ENCODE measurements around the gene NCL.
"Not testable (repeated sequence)": the region's sequence is repeated elsewhere in the genome, so short reads cannot be mapped to it uniquely, and the experiment has no call there.

Gene NCL

GRCh38 chr2:231469583-231469950 is 5.3 kb upstream of the NCL start:
- no peak overlapping the region for H3K4me3 ChIP-seq (ENCODE audit: low read depth, low read length)

- H3K4me3 ChIP-seq (ENCODE audit: low read depth, low read length) = no peak overlapping the region
Observed at GRCh38 chr2:231467613-231468530, 3.6 kb upstream of the NCL start.

GRCh38 chr2:231467016-231467545 is 2.8 kb upstream of the NCL start:
- no peak overlapping the region for H3K4me3 ChIP-seq (ENCODE audit: low read depth, low read length)

- H3K4me3 ChIP-seq (ENCODE audit: low read depth, low read length) = peak overlapping the region; percentile 99
Observed at GRCh38 chr2:231464576-231465540, 574 bp upstream of the NCL start.

GRCh38 chr2:231462729-231463465 is 1.4 kb downstream of the NCL start:
- H3K4me3 ChIP-seq (ENCODE audit: low read depth, low read length) = peak overlapping the region; percentile 99

- H3K4me3 ChIP-seq (ENCODE audit: low read depth, low read length) = no peak overlapping the region
Observed at GRCh38 chr2:231461516-231461971, 2.7 kb downstream of the NCL start.

- not testable (repeated sequence) for H3K4me3 ChIP-seq (ENCODE audit: low read depth, low read length)
Observed at GRCh38 chr2:231460841-231461240, 3.4 kb downstream of the NCL start.

GRCh38 chr2:231460073-231460835 is 4.0 kb downstream of the NCL start:
- H3K4me3 ChIP-seq (ENCODE audit: low read depth, low read length) = no peak overlapping the region

GRCh38 chr2:231458368-231458767 is 5.9 kb downstream of the NCL start:
- no peak overlapping the region for H3K4me3 ChIP-seq (ENCODE audit: low read depth, low read length)

- no peak overlapping the region for H3K4me3 ChIP-seq (ENCODE audit: low read depth, low read length)
Observed at GRCh38 chr2:231457101-231457500, 7.2 kb downstream of the NCL start.

GRCh38 chr2:231456295-231457004 is 7.8 kb downstream of the NCL start:
- no peak overlapping the region for H3K4me3 ChIP-seq (ENCODE audit: low read depth, low read length)

GRCh38 chr2:231455890-231456289 is 8.4 kb downstream of the NCL start:
- H3K4me3 ChIP-seq (ENCODE audit: low read depth, low read length) = no peak overlapping the region

- H3K4me3 ChIP-seq (ENCODE audit: low read depth, low read length) = no peak overlapping the region
Observed at GRCh38 chr2:231455222-231455621, 9.1 kb downstream of the NCL start.

GRCh38 chr2:231454361-231454791 is 9.9 kb downstream of the NCL start:
- H3K4me3 ChIP-seq (ENCODE audit: low read depth, low read length) = no peak overlapping the region

GRCh38 chr2:231452799-231453508 is 11.3 kb downstream of the NCL start:
- no peak overlapping the region for H3K4me3 ChIP-seq (ENCODE audit: low read depth, low read length)

GRCh38 chr2:231450548-231450989 is 13.7 kb downstream of the NCL start:
- H3K4me3 ChIP-seq (ENCODE audit: low read depth, low read length) = no peak overlapping the region

GRCh38 chr2:231449503-231450054 is 14.7 kb downstream of the NCL start:
- no peak overlapping the region for H3K4me3 ChIP-seq (ENCODE audit: low read depth, low read length)

GRCh38 chr2:231436957-231437356 is 27.3 kb downstream of the NCL start:
- H3K4me3 ChIP-seq (ENCODE audit: low read depth, low read length) = no peak overlapping the region

Measured in iPS-11a (cell line).